ENCODE results near the gene ECM2.

ECM2 gene

DNA sequence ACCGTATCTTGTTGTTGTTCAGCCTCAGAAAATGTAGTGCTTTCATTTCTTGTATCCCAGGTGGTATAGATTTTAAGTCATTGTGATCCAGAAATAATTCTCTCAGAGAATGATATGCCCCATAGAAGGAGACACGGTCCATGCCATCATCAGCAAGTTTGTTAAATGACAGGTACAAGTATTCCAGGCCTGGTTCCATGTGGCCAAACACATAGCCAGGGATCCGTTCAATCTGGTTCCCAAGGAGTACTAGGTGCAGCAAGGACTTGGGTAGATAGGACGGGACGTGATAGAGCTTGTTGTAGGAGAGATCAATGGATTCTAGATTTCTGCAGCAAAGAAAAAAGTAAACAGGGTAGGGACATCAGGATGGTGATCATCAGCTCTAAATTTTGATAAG, 35.1 kb downstream of the ECM2 start:
- no peak for DNase-seq (ENCODE audit: low read depth)

DNA sequence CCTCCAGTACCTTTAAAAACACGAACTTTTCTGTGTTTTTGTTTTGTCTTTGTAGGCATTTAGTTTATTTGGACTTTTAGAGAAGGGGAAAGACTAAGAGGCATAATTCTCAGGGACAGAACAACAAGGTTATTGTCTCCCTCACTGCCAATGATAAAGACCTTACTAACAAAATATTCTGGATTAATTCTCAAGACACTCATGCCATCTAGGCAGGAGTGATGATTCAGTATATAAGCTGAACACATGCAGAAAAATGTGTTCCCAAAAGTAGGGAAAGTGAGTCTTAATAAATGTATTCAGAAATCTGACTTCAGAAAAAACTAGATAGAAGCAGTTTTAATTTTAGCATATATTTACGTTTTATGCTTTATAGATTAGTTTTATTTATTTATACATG, 36.1 kb downstream of the ECM2 start:
- no peak for DNase-seq (ENCODE audit: low read depth)

DNA sequence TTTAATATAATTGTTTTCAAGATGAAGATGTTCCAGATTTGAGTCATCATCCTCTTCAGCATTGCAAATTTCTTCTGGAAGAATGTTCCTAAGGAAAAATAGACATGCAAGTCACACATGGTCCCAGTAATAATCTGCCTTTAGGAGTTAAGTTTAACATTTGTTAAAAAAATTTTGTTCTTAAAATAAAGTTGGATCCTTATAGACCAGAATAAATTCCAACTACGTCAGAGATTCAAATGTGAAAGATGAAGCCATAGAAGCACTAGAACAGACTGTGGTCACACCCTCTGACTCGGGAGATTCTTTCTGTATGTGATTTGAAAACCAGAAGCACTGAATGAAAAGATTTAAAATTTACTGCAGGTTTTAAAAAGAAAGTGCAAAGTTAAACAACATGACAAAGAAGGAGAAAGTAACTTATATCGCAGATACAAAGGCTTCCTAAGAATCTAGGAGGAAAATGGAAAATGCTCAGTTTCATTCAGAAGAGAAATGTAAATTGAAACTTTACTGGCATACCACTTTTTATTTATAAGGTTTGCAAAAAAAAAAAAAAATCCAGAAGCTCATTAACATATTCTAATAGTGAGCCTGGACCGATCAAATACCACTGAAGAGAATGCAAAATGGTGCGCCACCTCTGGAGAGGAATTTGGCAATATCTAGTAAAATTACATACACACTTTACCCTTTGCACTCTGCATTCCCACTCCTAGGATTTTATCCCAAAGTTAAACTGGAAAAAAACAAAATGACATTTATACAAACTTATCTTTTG, 39.2 kb downstream of the ECM2 start:
- DNase-seq (ENCODE audit: low read depth) = no peak

DNA sequence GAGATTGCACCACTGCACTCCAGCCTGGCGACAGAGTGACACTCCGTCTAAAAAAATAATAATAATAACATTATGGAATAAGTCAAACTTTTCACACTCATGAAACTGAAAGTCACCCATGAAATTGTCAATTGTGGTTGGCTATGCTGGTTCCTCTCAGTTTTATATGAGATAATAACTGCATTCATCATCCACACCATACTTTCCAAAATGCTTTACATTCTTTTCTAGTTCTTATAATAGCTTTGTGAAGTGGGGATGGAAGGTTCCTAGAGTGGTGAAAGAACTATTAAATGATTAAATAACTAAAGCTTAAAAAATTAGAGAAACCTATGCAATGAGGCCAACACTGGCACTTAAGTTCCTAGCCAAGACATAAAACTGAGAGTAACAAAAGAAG, 40.9 kb downstream of the ECM2 start:
- DNase-seq (ENCODE audit: low read depth) = no peak

DNA sequence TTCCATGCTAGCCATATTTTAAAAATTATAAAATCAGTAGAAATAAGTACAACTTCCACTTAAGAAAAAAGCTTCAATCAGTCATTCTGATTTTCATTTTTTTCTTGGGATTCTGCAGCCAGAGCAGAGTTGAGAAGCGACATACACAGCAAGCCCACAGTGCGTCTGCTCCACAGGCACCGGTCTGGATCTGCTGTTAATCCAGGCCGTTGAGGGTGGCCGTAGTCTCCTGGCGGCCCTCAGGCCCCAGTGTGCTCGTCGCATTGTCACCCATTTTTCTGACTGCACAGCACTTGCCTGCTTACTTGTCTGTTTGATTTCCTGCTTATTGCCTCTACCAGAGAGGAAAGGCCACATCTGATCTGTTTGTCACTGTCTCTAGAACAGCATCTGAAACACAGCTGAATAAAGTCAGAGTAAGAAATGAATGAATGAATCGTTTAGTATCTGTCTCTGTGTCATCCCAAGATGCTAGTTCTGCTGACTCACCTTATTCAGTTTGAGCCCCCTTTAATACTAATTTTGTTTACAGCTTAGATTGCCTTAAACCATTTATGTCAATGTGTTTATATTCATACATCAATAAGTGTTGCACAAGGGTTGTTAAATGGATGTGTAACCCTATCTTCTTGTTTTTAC, 41.9 kb downstream of the ECM2 start:
- DNase-seq (ENCODE audit: low read depth) = no peak

DNA sequence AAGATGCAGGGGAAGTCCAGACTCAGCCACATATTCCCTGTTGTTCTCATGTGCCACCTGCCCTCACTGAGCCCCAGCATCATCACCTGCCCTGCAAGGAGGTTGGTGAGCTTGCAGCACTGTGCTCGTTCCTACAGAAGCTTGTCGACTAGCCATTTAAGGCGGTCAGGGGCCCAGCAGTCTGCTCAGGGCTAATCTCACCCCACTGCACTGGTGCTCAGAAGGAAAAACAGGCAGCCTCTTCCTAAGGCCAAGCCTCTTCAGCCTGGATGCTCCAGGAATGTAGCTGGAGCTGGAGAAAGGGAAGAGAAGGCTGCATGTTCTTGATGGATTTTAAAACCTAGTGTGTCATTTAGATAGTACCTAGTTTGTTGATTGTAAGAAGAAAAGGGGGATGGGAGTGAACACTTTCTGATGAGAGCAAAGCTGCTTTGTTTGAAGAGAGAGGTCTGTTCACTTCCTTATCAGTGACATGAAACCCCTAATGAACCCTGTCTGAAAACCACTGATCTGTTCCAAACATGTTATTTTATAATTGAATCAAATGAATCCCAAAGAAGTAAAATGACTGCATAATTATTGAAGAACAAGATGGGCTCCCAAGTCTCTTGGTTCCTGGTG, 42.9 kb downstream of the ECM2 start:
- no peak for DNase-seq (ENCODE audit: low read depth)

DNA sequence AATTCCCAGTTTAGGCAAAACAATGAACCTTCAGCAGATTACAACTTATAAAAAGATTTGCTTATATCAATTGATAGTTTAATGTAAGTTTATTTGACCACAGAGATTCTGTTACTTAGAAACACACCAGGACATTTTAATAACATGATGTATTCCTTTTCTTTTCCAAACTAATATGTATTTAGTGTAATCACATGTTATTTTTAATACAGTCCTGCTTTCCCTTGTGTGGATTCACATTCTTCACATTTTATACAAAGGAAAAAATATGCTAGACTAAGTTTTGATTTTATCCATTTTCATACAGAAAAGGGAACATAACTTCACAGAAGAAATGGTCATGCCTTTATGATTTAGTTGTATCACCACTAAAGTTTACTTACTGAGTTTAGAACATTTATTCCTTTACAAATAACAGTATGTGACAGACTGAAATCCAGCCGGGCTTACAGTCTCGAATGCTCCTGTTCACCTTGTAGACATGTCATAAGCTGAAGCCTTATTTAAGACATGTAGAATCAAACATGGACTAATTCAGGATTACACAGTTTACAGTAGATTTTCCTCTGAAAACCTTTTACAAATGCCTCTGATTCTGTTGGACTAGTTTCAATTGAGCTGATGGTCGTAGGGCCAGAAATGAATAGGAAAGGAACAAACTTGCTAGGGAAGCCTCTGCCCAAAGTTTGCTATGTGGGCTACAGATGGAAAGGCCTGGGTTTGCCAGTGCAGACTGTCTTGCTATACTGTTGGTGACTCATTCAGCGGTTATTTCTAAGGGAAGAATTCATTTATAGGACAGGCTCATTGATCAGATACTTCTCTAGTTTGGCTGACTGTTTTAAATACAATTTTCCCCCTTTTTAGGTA, 46.9 kb downstream of the ECM2 start:
- DNase-seq (ENCODE audit: low read depth) = no peak

DNA sequence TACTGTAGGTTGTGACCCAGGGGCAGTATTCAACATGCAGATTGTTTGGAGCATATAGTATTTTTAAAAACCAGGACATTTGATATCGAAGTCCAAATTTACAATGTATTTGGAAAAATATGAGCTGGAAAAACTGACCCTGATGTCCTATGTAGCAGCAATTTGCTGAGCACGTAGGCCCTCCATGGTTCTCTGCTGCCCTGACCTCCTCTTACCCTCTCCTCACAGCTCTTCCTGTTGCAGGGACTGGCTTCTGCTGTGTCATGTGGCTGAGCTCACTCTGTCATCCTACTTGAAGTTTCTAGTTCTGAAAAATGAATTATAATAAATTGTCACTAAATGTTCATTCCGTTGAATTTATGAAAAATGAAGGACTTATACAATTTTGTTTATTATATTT, 49.4 kb downstream of the ECM2 start:
- DNase-seq (ENCODE audit: low read depth) = no peak

DNA sequence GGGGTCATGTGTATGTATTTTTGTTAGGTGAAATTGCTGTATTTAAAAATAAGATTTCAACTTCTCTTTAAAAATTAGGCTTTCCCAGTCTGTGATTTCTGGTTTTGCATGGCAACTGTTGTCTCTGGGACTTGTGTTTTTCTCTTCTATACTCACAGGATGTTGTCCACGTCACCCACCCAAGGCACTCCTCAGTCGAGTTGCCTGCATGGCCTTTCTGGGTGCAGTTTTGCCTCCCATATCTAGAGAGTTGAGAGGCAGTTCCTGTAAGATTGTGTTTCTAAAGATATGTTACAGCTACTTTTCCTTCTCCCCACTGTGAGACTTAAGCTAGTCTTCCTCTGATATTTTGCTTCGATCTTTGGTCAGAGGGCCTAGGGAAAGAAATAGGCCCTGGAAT, 51.2 kb downstream of the ECM2 start:
- no peak for DNase-seq (ENCODE audit: low read depth)

DNA sequence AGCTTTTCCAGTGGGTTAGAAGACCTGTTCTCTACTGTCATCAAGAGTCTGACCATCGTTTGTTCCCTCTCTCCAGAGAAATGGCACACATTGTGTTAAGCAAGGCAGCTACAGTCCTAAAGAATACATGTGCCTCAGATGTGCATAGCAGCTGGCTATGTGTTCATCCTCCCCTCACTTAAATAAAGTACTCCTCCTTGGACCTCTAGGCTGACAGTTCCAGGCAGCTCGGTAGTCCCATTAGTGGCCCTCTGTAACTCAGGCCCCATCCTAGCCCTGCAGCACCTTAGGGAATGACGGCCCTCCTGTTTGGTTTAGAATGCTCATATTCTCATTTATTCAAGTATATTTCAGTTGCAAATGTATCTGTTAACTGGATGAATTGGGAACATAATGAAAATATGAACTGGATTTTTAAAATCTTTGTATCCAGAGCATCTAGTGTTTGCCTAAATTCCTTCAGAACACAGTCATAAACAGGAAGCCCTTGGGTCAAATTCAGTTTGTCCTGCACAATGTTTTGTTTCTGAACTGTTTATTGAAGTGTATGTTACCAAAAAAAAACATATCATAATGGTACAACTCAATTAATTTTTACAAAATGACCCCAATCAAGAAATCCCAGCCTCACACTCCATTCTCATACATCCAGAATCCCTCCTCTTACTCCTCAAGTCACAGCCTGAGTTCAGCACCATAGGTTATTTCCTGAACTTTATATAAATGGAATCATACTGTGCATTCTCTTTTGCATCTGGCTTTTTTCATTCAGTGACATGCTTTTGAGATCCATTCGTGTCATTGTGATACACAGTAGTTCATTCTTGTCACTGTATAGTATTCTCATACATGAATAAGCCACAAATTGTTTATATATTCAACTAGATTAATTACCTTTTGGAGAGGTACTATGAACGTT, 51.9 kb downstream of the ECM2 start:
- no peak for DNase-seq (ENCODE audit: low read depth)

DNA sequence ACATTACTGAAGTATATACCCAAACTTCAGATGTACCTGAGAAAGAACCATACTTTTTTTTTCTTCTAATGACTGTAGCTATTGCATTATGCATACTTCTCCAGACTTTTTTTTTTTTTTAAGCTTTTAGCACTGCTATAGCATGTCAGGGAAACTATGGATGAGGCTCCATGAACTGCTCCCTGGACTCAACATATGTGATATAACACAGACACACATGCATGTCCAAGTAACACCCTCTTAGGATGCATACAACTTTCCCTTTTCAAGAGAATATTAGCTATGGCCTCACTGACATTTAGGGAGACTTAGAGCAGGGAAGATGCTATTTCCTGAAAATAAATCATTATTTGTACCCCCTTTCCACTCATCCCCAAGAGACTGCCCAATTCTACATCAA, 53.0 kb downstream of the ECM2 start:
- DNase-seq (ENCODE audit: low read depth) = no peak

DNA sequence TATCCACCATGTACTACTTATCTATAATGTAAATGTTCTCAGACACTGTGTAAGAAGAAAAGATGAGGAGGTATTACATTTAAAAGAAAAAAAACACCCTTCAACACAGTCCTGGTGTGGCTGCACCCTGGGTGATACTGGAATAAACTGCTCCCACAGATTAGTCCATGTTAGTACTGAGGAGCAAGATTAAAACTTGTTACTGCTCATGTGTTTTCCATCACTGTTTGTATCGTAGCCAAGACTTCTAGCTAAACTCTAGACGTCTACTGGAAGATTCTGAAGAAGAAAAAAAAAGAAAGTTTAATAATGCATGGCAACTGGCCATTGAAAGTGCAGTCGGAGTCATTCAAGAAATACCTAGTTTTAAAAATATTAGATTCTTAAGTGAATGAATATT, 53.5 kb downstream of the ECM2 start, which contains the start of gene ASPN:
TSS of gene ASPN (minus strand) at position 178 of the 400 bp plus-strand sequence.
- no peak for DNase-seq (ENCODE audit: low read depth)

DNA sequence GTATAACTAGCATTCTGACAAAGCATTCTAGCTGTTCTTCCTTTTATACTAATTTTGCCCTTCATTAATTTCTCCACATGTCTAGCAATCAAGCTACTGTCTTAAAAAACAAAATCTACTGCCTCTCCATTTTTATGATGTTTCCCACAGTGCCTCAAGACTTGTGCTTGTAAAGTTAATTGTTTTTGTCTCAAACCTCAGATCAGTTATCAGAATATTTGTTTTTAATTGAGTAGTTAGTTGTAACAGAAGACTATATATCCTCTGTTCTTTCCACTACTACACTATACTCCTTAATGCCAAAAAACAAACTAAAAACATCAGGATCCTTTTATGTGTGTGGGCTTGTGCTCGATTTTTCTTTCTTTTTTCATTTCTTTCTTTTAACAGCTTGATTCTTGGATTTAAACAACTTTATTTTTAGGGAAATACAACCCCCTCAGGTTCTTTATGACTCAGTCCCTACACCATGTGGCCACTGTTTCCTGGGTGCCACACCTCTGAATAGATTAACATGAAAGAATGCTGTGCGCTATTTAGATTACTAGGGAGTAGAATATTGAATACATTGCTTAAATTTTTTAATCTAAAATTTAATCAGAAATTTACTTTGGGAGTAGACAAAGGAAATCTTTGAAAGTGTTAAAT, 54.7 kb downstream of the ECM2 start:
- no peak for DNase-seq (ENCODE audit: low read depth)

DNA sequence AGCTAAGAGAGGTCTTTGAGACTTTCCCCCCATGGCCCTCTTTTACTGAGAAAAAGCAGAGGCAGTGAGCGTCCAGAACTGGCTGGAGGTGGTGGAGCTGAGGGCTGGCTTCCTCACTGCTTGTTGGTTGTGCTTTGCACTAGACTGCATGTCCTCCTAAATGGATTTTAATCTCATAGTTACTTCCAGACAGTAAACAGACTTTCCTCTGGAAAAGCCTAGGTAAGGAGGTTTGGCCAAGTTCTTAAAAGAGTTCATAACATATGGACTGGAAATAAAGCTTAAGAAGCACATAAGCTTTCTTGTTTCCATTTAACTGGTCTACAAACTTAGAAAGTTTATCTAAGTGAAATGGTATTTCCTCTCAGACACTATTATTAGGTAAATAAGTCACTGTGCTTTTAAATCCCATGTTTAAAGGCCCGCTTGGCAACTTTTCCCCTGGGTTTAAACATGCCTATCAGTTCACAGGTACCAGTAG, 55.5 kb downstream of the ECM2 start:
- DNase-seq (ENCODE audit: low read depth) = no peak

DNA sequence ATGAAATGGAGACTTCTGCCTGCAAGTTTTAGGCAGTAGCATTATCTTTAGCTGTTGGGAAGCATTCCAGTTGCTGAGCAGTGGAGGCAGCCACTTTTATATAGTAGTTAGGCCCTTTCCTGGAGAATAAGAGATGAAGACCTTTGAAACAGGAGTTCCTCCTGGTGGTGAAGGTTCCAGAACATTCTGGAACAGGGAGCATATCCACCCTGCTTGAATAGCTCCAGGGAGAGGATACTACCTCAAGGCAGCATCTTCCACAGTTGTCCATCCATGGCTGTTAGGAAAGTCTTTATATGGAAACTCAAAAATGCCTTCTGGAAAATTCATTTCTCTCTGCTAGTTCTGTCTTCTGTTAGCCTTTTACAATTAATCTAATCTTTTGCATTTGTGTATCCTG, 56.4 kb downstream of the ECM2 start:
- DNase-seq (ENCODE audit: low read depth) = no peak

DNA sequence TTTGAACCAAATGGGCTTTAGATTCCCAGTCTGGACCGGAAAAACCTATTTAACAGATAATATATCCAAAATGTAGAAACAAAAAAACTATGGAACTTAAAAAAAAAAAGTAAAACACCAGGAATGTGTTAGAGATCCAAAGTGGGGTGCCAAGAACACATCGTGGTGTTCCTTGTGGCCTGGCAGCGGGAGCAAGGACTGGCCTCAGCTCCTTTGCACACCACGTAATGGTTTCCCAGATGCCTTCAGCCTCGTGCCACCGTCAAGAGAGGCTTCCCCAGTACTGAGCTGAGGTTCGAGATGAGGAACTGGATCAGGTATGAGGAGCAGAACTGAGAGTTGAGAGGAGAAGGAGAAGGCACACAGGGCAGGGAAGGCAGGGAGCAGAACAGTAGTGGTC, 57.0 kb downstream of the ECM2 start:
- DNase-seq (ENCODE audit: low read depth) = no peak

DNA sequence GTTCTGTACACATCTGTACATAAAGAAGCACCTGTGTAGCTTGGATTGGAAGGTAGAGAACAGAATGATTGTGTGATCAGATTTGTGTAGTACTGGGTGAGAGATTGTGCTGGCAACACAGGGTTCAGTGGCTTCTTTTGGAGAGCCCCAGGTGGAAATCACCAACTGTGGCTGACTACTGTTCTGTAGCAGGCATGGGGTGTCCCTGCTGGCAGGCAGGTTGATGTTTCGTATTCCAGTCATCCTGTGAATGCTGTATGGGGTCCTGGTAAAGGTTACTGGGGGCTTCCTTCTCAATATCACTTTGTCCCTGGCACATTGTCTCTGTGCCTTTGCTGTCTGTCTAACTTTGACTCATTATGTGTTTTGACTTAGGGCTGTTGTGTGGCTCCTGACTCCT, 58.8 kb downstream of the ECM2 start:
- no peak for DNase-seq (ENCODE audit: low read depth)

DNA sequence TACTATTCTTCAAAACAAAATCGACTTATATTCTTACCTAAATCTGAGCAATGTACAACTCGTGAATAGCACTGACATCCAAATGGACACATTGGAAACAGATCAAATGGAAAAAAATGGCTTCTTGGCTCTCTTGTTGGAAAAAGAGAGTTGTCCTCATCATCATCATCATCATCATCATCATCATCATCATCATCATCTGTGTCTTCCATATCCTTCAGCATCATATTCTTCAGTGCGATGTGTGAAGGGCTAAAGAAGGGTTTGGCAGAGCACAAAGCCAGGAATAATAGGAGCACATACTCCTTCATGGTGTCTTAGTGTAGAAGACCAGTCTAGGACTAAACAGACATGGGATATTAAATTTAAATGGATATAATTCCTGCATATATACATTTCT, 61.2 kb downstream of the ECM2 start:
- DNase-seq (ENCODE audit: low read depth) = no peak

DNA sequence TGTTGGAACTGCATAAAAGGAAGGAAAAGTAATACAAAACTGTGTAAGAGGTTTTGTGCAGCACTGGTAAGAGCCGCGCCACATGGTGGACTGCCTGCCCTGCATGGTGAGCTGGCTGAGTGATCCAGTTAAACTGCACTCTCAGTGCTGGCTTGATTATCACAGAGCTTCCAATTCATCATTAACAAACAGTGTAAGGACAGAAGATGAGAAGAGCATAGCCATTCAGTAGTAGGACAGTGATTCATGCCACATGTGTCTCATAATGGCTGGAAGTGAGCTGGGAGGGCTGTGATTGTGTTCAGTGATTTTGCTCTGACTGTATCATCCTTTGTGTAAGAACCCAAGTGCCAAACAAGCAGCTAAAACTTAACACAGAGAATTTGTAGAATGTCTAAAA, 67.6 kb downstream of the ECM2 start:
- no peak for DNase-seq (ENCODE audit: low read depth)

DNA sequence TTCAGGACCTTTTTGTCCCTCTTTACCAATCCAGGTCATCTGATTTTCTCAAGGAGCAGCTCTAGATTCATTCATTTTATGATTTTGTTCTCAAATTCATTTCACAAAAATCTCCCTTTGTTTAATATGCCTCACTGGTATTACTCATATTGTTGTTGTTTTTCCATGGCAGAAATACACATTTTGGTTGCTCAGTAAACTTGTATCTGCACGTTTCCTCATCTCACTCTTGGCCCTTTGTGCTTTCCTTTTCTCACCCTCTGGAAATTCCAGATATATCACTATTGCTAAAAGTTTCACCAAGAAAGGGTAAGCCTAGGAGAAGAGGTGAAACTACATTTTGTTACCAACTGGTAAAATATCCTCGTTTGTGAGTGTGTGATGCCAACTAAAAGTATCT, 68.3 kb downstream of the ECM2 start:
- DNase-seq (ENCODE audit: low read depth) = no peak

DNA sequence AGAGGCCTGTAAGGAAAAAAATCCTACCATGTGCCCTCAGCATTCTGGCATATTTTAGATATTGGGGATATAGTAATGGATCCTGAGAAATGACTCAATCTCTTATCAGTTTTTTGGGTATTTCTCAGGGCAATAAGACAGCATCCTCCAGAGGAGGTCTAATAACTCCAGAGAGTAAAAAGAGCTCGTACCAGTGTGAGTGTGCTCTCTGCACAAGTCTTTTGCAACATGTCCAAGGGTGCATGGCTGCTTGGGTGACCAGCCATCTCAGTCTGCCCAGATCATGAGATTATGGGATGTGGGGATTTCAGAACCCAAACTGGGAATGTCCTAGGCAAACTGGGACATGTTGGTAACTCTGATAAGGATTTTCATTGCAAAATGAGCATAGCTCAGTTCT, 68.7 kb downstream of the ECM2 start:
- DNase-seq (ENCODE audit: low read depth) = no peak
